IMR-90 (cell line): ENCODE measurements around the gene CDR2L. TPM values are rescaled to one million over a fixed set of nuclear protein-coding genes. Genes with fewer than 3 reads are reported as not detected.

Experiments used
- ATAC-seq: fragments of 200-7000 bp; cut with Tn5 transposase; 2 replicates; pipeline ENCODE4 v1.9.1; 2020; ENCODE audit warnings: low read depth, mild to moderate bottlenecking, moderate library complexity
- BruUV-seq: library from RNA; stranded (reverse); fragments of 400-500 nt; replicated peaks from 2 replicates; lab custom pipeline; 2021; lab: Mats Ljungman, UMichigan
- CTCF ChIA-PET: fragments of 300-600 bp; formaldehyde crosslinking; extraction: SDS; loops from one replicate; lab custom pipeline; 2021; ENCODE audit warnings: antibody characterized with exemption; lab: Yijun Ruan, JAX
- POLR2A ChIA-PET: fragments of 300-600 bp; sonication (Branson Sonifier 250); formaldehyde crosslinking; loops from one replicate; lab custom pipeline; 2022; ENCODE audit warnings: antibody characterized with exemption; ENCODE audit not compliant: unreplicated experiment; lab: Charles Lee
- DNase-seq: peaks from one replicate; pipeline ENCODE4 v3.0.0; 2013
- H2AFZ ChIP-seq: replicated peaks from 2 replicates; pipeline ENCODE3; 2013; ENCODE audit warnings: low read length, mild to moderate bottlenecking; ENCODE audit not compliant: poor library complexity
- H2AK5ac ChIP-seq: 2 replicates; pipeline ENCODE4 v1.6.1; 2013; ENCODE audit warnings: low read depth, low read length, inconsistent platforms
- H2AK9ac ChIP-seq: replicated peaks from 2 replicates; pipeline ENCODE3; 2013; ENCODE audit warnings: mild to moderate bottlenecking, low read depth, low read length, moderate library complexity; ENCODE audit not compliant: poor library complexity
- H2BK120ac ChIP-seq: 2 replicates; pipeline ENCODE4 v1.6.1; 2013; ENCODE audit warnings: low read depth, low read length, inconsistent platforms
- H2BK15ac ChIP-seq: 3 replicates; pipeline ENCODE4 v1.6.1; 2013; ENCODE audit warnings: low read depth, low read length, inconsistent platforms
- H2BK20ac ChIP-seq: 2 replicates; pipeline ENCODE4 v1.6.1; 2013; ENCODE audit warnings: low read depth, mild to moderate bottlenecking, inconsistent platforms, low read length, moderate library complexity
- H2BK5ac ChIP-seq: 2 replicates; pipeline ENCODE4 v1.6.1; 2013; ENCODE audit warnings: mild to moderate bottlenecking, low read depth, low read length, inconsistent platforms; ENCODE audit not compliant: poor library complexity, severe bottlenecking
- H3K14ac ChIP-seq: replicated peaks from 2 replicates; pipeline ENCODE4 v1.6.1; 2013; ENCODE audit warnings: low read depth, low read length, inconsistent platforms
- H3K18ac ChIP-seq: 2 replicates; pipeline ENCODE4 v1.6.1; 2013; ENCODE audit warnings: low read depth, low read length, control low read depth
- H3K23ac ChIP-seq: 2 replicates; pipeline ENCODE4 v1.6.1; 2013; ENCODE audit warnings: low read depth, low read length, inconsistent platforms
- H3K27ac ChIP-seq: 2 replicates; pipeline ENCODE4 v1.5.1; 2013; ENCODE audit warnings: mild to moderate bottlenecking, control low read depth, low read length; ENCODE audit not compliant: insufficient read depth
- H3K27me3 ChIP-seq: 2 replicates; pipeline ENCODE4 v1.6.1; 2013; ENCODE audit warnings: low read length; ENCODE audit not compliant: control insufficient read depth, insufficient read depth
- H3K36me3 ChIP-seq: 2 replicates; pipeline ENCODE4 v1.6.1; 2013; ENCODE audit warnings: low read length, mixed read lengths; ENCODE audit not compliant: control insufficient read depth, insufficient read depth
- H3K4ac ChIP-seq: 2 replicates; pipeline ENCODE4 v1.6.1; 2013; ENCODE audit warnings: low read depth, low read length, inconsistent platforms
- H3K4me1 ChIP-seq: 2 replicates; pipeline ENCODE4 v1.6.1; 2013; ENCODE audit warnings: low read length, mixed read lengths; ENCODE audit not compliant: control insufficient read depth, insufficient read depth
- H3K4me2 ChIP-seq: 2 replicates; pipeline ENCODE4 v1.6.1; 2013; ENCODE audit warnings: low read depth, mild to moderate bottlenecking, control low read depth, low read length, moderate library complexity
- H3K4me3 ChIP-seq: 2 replicates; pipeline ENCODE4 v1.5.1; 2013; ENCODE audit warnings: low read depth, mild to moderate bottlenecking, control low read depth, low read length, moderate library complexity; ENCODE audit not compliant: insufficient read depth
- H3K56ac ChIP-seq: 2 replicates; pipeline ENCODE4 v1.6.1; 2013; ENCODE audit warnings: low read length, inconsistent platforms; ENCODE audit not compliant: insufficient read depth; ENCODE audit errors: extremely low read depth
- H3K79me1 ChIP-seq, 2 experiments: 2 replicates each; pipeline ENCODE4 v1.6.1; 2013; ENCODE audit warnings: low read length in 2 of 2, inconsistent platforms in 1 of 2, low read depth in 1 of 2
- H3K9ac ChIP-seq: 2 replicates; pipeline ENCODE4 v1.6.1; 2013; ENCODE audit warnings: low read depth, low read length, control low read depth
- H3K9me1 ChIP-seq: 2 replicates; pipeline ENCODE4 v1.6.1; 2013; ENCODE audit warnings: low read length, inconsistent platforms; ENCODE audit not compliant: insufficient read depth
- H3K9me3 ChIP-seq: 2 replicates; pipeline ENCODE4 v1.6.1; 2013; ENCODE audit warnings: low read length; ENCODE audit not compliant: control insufficient read depth, insufficient read depth
- H4K20me1 ChIP-seq: 2 replicates; pipeline ENCODE4 v1.6.1; 2013; ENCODE audit warnings: low read length, inconsistent platforms; ENCODE audit not compliant: insufficient read depth
- H4K5ac ChIP-seq: 2 replicates; pipeline ENCODE4 v1.6.1; 2013; ENCODE audit warnings: mild to moderate bottlenecking, low read depth, low read length, control low read depth
- H4K8ac ChIP-seq, 2 experiments: 2 replicates each; pipeline ENCODE4 v1.6.1; 2013; ENCODE audit warnings: low read depth in 2 of 2, low read length in 2 of 2, control low read depth in 1 of 2, inconsistent platforms in 1 of 2
- H4K91ac ChIP-seq: 2 replicates; pipeline ENCODE4 v1.6.1; 2013; ENCODE audit warnings: low read depth, low read length, inconsistent platforms; ENCODE audit not compliant: insufficient read depth
- CEBPB ChIP-seq: IDR thresholded peaks from 2 replicates; pipeline ENCODE4 v1.6.1; 2012; ENCODE audit warnings: low read depth, low read length, improper control_type of control experiment
- CHD1 ChIP-seq: IDR thresholded peaks from 2 replicates; pipeline ENCODE4 v1.6.1; 2012; ENCODE audit warnings: low read depth, low read length, improper control_type of control experiment
- FOS ChIP-seq: fragments of 150-350 bp; IDR thresholded peaks from 2 replicates; pipeline ENCODE4 v1.6.1; 2016; ENCODE audit warnings: low read depth, low read length
- MAFK ChIP-seq: IDR thresholded peaks from 2 replicates; pipeline ENCODE4 v1.6.1; 2012; ENCODE audit warnings: low read depth, low read length, improper control_type of control experiment
- MAZ ChIP-seq: IDR thresholded peaks from 2 replicates; pipeline ENCODE4 v1.6.1; 2012; ENCODE audit warnings: low read depth, mild to moderate bottlenecking, low read length, improper control_type of control experiment, moderate library complexity, borderline replicate concordance
- NFE2L2 ChIP-seq: fragments of 150-350 bp; IDR thresholded peaks from 2 replicates; pipeline ENCODE4 v1.6.1; 2016; ENCODE audit warnings: low read depth, mild to moderate bottlenecking, low read length
- POLR2A ChIP-seq: IDR thresholded peaks from 2 replicates; pipeline ENCODE4 v1.6.1; 2012; ENCODE audit warnings: mild to moderate bottlenecking, low read depth, low read length
- RCOR1 ChIP-seq: IDR thresholded peaks from 2 replicates; pipeline ENCODE4 v1.6.1; 2012; ENCODE audit warnings: mild to moderate bottlenecking, low read length, improper control_type of control experiment; ENCODE audit not compliant: insufficient replicate concordance
- SMC3 ChIP-seq: fragments of 150-350 bp; IDR thresholded peaks from 2 replicates; pipeline ENCODE4 v1.6.1; 2016; ENCODE audit warnings: low read depth, mild to moderate bottlenecking, antibody characterized with exemption, low read length, moderate library complexity
- WGBS, 2 experiments: methylation state at CpG; one replicate each; pipeline versions ENCODE4 v1.1.5 to v1.1.7; 2013; ENCODE audit warnings: missing lambda C conversion rate in 2 of 2; ENCODE audit not compliant: insufficient read length in 1 of 2; ENCODE audit errors: extremely low coverage in 2 of 2; 5-methylcytosine and 5-hydroxymethylcytosine counted together
- dilution Hi-C: fragments of 300-500 bp; cut with HindIII; formaldehyde crosslinking; loops from one replicate; pipeline ENCODE4 v1.14.3; 2018; ENCODE audit warnings: low sequenced_read_pairs; ENCODE audit not compliant: unreplicated experiment
- in situ Hi-C: fragments of 300-500 bp; cut with MboI; formaldehyde crosslinking; loops from 3 replicates; pipeline ENCODE4 v1.14.3; 2019; ENCODE audit warnings: low sequenced_read_pairs, inconsistent platforms, mixed read lengths
- intact Hi-C: fragments of 100-400 bp; cut with micrococcal nuclease; formaldehyde crosslinking; loops from 2 replicates; pipeline ENCODE4 v1.10.0; 2022
- polyA plus RNA-seq, 3 experiments: library from polyadenylated mRNA; depleted of rRNA; stranded (reverse); fragments of >200 nt; gene quantifications; 2 replicates each; pipeline ENCODE4 v1.2.3, GENCODE V29; 2012; ENCODE audit warnings: low replicate concordance in 1 of 3
- total RNA-seq: library from RNA; depleted of rRNA; stranded (reverse); fragments of >200 nt; gene quantifications from 2 replicates; pipeline ENCODE4 v1.2.3, GENCODE V29; 2012
- TF ChIP-seq, protein P1 (sequence below): conservative IDR thresholded peaks from 2 replicates; pipeline ENCODE4 v1.5.1; 2012; ENCODE audit warnings: mild to moderate bottlenecking, low read depth, low read length, improper control_type of control experiment
- TF ChIP-seq, protein P2 (sequence below): fragments of 150-350 bp; IDR thresholded peaks from 2 replicates; pipeline ENCODE4 v1.6.1; 2016; ENCODE audit warnings: low read depth, mild to moderate bottlenecking, low read length, moderate library complexity, borderline replicate concordance
- TF ChIP-seq, protein P3 (sequence below): fragments of 150-350 bp; IDR thresholded peaks from 2 replicates; pipeline ENCODE4 v1.6.1; 2017; ENCODE audit warnings: mild to moderate bottlenecking, antibody characterized with exemption, low read length, low read depth

Gene CDR2L
- total and polyA plus RNA-seq, 2 of the 4 experiments (the other 2 are of a cell fraction), result 5.7 to 18.9 TPM

DNA sequence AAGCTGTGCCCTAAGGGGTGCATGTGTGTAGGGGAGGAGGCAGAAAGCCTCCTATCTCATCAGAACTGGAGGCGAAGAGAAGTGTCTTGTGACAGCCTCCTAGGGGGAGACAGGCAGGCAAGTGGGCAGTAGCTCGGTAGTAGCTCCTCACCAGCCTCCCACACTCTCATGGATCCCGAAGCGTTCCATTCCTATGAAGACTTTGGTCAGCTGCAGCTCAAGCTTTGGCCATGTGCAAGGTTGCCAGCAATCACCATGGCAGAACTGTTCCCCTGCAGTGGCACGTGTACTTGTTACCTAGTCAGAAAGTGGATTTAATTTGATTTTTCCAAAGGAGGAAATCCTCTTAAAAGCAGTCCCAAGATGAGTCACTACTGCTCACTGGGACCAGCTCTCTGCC lies 31.7 kb downstream of the CDR2L start:
- Histone ChIP-seq H4K20me1 (no peaks in the 10 kb centered on the region), H2AFZ (no peak overlapping the region), H2BK15ac (no peak overlapping the region), H4K5ac (no peak overlapping the region), H3K36me3 (peaks cover 31% of the 10 kb centered on the region), H3K27me3 (no peaks in the 10 kb centered on the region), H3K27ac (no peak overlapping the region), H4K91ac (no peak overlapping the region), H3K4me1 (no peaks in the 10 kb centered on the region), H3K9ac (no peak overlapping the region), H2BK5ac (no peak overlapping the region), H2BK20ac (no peak overlapping the region), H4K8ac (no peak overlapping the region), H3K18ac (no peak overlapping the region), H3K4me3 (no peak overlapping the region), H3K4me2 (no peak overlapping the region), H2AK5ac (no peak overlapping the region), H3K23ac (no peak overlapping the region), H3K56ac (no peak overlapping the region), H3K4ac (no peak overlapping the region), H3K79me1 (peaks cover 3 to 23% of the 10 kb centered on the region in 2 experiments; a peak in 2 of 4 replicates), H2AK9ac (no peak overlapping the region), H3K14ac (no peak overlapping the region), H3K9me3 (no peaks in the 10 kb centered on the region), H3K9me1 (no peaks in the 10 kb centered on the region; the same call in 1 of the 2 replicates), H2BK120ac (no peak overlapping the region)
- intact Hi-C loops, result no loop called here
- in situ Hi-C loops, result no loop called here
- ChIA-PET POLR2A (no interaction called here), CTCF (interaction anchor here (0.6 kb wide), 1 partner anchor 459 kb away, joined by 3 read pairs; no protein-coding TSS in a partner anchor)
- dilution Hi-C loops, result no loop called here
- WGBS, 2 experiments, result 100% methylated on average over 3 of the region's 5 CpGs; no CpG with 5 or more reads in 1 of the 2 experiments
- TF ChIP-seq, protein P1, sequence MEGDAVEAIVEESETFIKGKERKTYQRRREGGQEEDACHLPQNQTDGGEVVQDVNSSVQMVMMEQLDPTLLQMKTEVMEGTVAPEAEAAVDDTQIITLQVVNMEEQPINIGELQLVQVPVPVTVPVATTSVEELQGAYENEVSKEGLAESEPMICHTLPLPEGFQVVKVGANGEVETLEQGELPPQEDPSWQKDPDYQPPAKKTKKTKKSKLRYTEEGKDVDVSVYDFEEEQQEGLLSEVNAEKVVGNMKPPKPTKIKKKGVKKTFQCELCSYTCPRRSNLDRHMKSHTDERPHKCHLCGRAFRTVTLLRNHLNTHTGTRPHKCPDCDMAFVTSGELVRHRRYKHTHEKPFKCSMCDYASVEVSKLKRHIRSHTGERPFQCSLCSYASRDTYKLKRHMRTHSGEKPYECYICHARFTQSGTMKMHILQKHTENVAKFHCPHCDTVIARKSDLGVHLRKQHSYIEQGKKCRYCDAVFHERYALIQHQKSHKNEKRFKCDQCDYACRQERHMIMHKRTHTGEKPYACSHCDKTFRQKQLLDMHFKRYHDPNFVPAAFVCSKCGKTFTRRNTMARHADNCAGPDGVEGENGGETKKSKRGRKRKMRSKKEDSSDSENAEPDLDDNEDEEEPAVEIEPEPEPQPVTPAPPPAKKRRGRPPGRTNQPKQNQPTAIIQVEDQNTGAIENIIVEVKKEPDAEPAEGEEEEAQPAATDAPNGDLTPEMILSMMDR, result no peak
- TF ChIP-seq FOS (no peak), MAFK (no peak), SMC3 (no peak), NFE2L2 (no peak), CEBPB (no peak), CHD1 (no peak), POLR2A (no peak), MAZ (no peak), RCOR1 (no peak)
- TF ChIP-seq, protein P2, sequence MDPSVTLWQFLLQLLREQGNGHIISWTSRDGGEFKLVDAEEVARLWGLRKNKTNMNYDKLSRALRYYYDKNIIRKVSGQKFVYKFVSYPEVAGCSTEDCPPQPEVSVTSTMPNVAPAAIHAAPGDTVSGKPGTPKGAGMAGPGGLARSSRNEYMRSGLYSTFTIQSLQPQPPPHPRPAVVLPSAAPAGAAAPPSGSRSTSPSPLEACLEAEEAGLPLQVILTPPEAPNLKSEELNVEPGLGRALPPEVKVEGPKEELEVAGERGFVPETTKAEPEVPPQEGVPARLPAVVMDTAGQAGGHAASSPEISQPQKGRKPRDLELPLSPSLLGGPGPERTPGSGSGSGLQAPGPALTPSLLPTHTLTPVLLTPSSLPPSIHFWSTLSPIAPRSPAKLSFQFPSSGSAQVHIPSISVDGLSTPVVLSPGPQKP, result no peak
- TF ChIP-seq, protein P3, sequence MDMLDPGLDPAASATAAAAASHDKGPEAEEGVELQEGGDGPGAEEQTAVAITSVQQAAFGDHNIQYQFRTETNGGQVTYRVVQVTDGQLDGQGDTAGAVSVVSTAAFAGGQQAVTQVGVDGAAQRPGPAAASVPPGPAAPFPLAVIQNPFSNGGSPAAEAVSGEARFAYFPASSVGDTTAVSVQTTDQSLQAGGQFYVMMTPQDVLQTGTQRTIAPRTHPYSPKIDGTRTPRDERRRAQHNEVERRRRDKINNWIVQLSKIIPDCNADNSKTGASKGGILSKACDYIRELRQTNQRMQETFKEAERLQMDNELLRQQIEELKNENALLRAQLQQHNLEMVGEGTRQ, result no peak
- no TSS peak for BruUV-seq
- DNase-seq, result no peak
- ATAC-seq, result no peak
